ENCODE data around the gene SLC38A10.

The SLC38A10 gene

DNA sequence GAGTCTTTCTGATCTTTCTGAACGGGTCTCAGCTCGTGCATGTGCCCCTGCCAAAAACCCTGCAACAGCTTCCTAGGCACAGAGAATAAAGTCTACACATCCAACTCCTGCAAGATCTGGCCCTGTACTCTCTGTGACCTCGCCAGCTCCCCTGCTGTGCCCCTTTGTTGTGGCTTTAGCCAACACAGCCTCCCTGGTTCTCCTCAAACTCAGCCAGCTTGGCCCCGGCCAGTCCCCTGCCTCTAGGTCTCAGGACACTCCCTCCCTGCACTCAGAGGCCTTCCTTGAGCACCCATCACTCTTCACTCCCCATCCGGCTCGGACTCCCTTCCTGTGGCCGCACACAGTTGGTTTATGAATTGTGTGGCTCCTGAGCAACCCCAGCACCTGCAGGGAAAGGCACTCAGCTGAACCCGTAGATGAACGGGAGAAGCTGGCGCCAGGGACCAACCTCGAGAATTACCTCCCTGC is 73.7 kb downstream of the SLC38A10 start:
- H3K4me3 ChIP-seq (ENCODE audit: low read length), result peak overlapping the region; percentile 69
- no peak overlapping the region for H3K9ac ChIP-seq (ENCODE audit: low read depth, low read length)

DNA sequence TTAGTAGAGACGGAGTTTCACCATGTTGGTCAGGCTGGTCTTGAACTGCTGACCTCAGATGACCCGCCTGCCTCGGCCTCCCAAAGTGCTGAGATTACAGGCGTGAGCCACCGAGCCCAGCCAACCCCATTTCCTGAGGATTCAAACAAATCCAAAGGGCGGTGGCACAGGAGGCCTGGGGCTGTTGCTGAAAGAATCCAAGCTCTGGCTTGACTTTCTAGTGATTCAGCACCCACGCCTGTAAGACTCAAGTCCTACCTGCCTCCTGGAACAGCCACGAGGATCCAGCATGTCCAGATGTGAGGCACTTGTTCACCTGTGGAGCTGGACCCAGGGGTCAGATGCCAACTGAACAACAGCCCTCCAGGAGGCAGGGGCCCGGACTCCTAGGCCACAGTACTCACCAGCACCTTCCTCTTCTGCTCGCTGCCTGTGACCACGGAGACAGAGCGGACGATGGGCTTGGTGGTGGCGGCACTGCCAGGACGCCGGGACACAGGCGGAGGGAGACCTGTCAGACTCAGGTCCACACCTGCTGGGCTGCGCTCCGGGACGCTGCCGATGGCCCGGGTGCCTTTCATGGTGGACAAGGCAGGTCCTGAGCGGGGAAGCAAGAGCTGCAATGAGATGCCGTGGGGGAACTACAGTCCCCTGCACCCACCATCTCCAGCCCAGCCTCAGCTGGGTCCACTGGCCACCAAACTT is 75.5 kb downstream of the SLC38A10 start:
- peaks cover 7% of the 10 kb centered on the region; the same call in 1 of the 2 replicates for H3K4me1 ChIP-seq (ENCODE audit: insufficient read depth, low read length)
- H3K4me3 ChIP-seq (ENCODE audit: low read length), result no peak overlapping the region
- no peak overlapping the region for H3K9ac ChIP-seq (ENCODE audit: low read depth, low read length)
- H3K27me3 ChIP-seq (ENCODE audit: insufficient read depth, low read length), result peaks cover 9% of the 10 kb centered on the region
- H3K27ac ChIP-seq (ENCODE audit: low read length), result no peak overlapping the region
- H3K36me3 ChIP-seq (ENCODE audit: insufficient read depth, low read depth, low read length), result peaks cover 13% of the 10 kb centered on the region; the same call in 1 of the 2 replicates
- no peaks in the 10 kb centered on the region for H3K9me3 ChIP-seq (ENCODE audit: insufficient read depth, low read depth, low read length)

More for the DNA sequence above, 73.7 kb downstream of the SLC38A10 start:
- Histone ChIP-seq H3K27ac (ENCODE audit: low read length) (no peak overlapping the region), H3K27me3 (ENCODE audit: insufficient read depth, low read length) (peaks cover 9% of the 10 kb centered on the region), H3K36me3 (ENCODE audit: insufficient read depth, low read depth, low read length) (peaks cover 13% of the 10 kb centered on the region; the same call in 1 of the 2 replicates), H3K4me1 (ENCODE audit: insufficient read depth, low read length) (peaks cover 7% of the 10 kb centered on the region; the same call in 1 of the 2 replicates), H3K9me3 (ENCODE audit: insufficient read depth, low read depth, low read length) (no peaks in the 10 kb centered on the region)

- Histone ChIP-seq H3K4me3 (ENCODE audit: low read length) (no peak overlapping the region), H3K27me3 (ENCODE audit: insufficient read depth, low read length) (peaks cover 6% of the 10 kb centered on the region), H3K4me1 (ENCODE audit: insufficient read depth, low read length) (peaks cover 7% of the 10 kb centered on the region; the same call in 1 of the 2 replicates), H3K36me3 (ENCODE audit: insufficient read depth, low read depth, low read length) (peaks cover 13% of the 10 kb centered on the region; the same call in 1 of the 2 replicates), H3K9me3 (ENCODE audit: insufficient read depth, low read depth, low read length) (no peaks in the 10 kb centered on the region), H3K9ac (ENCODE audit: low read depth, low read length) (no peak overlapping the region), H3K27ac (ENCODE audit: low read length) (no peak overlapping the region)
These were observed 76.1 kb downstream of the SLC38A10 start for GRCh38 chr17:81218991-81219390.

DNA sequence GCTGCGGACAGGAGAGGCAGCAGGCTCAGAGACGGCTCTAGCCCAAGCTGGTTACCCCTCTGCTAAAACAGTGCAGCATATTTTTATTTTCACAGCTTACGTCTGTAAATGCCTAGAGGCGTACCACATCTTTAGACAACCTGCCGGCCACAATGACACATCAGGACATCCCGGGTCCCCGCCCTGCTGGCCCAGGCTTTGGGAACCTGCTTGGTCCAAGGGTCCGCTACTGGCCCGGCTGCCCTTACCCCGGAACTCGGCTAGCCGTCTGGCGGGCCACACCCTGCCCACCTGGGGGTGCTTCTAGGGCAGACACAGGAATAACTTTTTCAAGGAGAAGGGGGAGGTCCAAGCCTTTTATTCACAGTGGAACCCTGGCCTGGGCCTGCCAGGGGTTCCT is 76.6 kb downstream of the SLC38A10 start:
- peaks cover 7% of the 10 kb centered on the region; the same call in 1 of the 2 replicates for H3K4me1 ChIP-seq (ENCODE audit: insufficient read depth, low read length)
- H3K36me3 ChIP-seq (ENCODE audit: insufficient read depth, low read depth, low read length), result peaks cover 13% of the 10 kb centered on the region; the same call in 1 of the 2 replicates
- H3K4me3 ChIP-seq (ENCODE audit: low read length), result no peak overlapping the region
- H3K27me3 ChIP-seq (ENCODE audit: insufficient read depth, low read length), result peaks cover under 1% of the 10 kb centered on the region; the same call in 1 of the 2 replicates
- H3K27ac ChIP-seq (ENCODE audit: low read length), result no peak overlapping the region
- H3K9ac ChIP-seq (ENCODE audit: low read depth, low read length), result no peak overlapping the region
- no peaks in the 10 kb centered on the region for H3K9me3 ChIP-seq (ENCODE audit: insufficient read depth, low read depth, low read length)

- Histone ChIP-seq H3K27me3 (ENCODE audit: insufficient read depth, low read length) (no peaks in the 10 kb centered on the region), H3K9me3 (ENCODE audit: insufficient read depth, low read depth, low read length) (no peaks in the 10 kb centered on the region), H3K4me3 (ENCODE audit: low read length) (no peak overlapping the region), H3K36me3 (ENCODE audit: insufficient read depth, low read depth, low read length) (peaks cover 13% of the 10 kb centered on the region; the same call in 1 of the 2 replicates), H3K27ac (ENCODE audit: low read length) (no peak overlapping the region), H3K9ac (ENCODE audit: low read depth, low read length) (no peak overlapping the region), H3K4me1 (ENCODE audit: insufficient read depth, low read length) (peaks cover 7% of the 10 kb centered on the region; the same call in 1 of the 2 replicates)
These were observed 77.6 kb downstream of the SLC38A10 start for GRCh38 chr17:81217491-81217890.

- no peaks in the 10 kb centered on the region for H3K27me3 ChIP-seq (ENCODE audit: insufficient read depth, low read length)
- no peak overlapping the region for H3K9ac ChIP-seq (ENCODE audit: low read depth, low read length)
- H3K36me3 ChIP-seq (ENCODE audit: insufficient read depth, low read depth, low read length), result 0 out of 2 replicates have a peak, but pooled peaks cover 6% of the 10 kb centered on the region
- H3K9me3 ChIP-seq (ENCODE audit: insufficient read depth, low read depth, low read length), result no peaks in the 10 kb centered on the region
- no peaks in the 10 kb centered on the region for H3K4me1 ChIP-seq (ENCODE audit: insufficient read depth, low read length)
- no peak overlapping the region for H3K4me3 ChIP-seq (ENCODE audit: low read length)
- no peak overlapping the region for H3K27ac ChIP-seq (ENCODE audit: low read length)
These were observed 81.1 kb downstream of the SLC38A10 start for GRCh38 chr17:81213978-81214377.

DNA sequence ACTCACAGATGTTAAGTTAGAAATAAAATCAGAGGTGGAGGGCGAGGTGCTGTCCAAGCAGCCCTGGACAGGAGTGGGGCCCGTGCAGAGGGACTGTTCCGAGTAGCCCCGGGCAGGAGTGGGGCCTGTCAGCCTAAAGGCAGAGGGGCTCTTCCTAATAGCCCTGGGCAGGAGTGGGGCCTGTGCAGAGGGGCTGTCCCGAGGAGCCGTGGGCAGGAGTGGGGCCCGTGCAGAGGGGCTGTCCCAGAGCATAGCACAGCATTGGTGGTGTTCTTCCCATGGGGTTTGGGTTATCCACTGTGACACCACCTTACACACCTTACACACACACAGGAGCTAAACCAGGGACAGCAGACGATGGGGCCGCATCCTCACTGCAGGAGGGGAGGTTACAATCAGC is 82.7 kb downstream of the SLC38A10 start:
- Histone ChIP-seq H3K9ac (ENCODE audit: low read depth, low read length) (no peak overlapping the region), H3K27ac (ENCODE audit: low read length) (no peak overlapping the region), H3K9me3 (ENCODE audit: insufficient read depth, low read depth, low read length) (no peaks in the 10 kb centered on the region), H3K4me3 (ENCODE audit: low read length) (no peak overlapping the region), H3K27me3 (ENCODE audit: insufficient read depth, low read length) (no peaks in the 10 kb centered on the region), H3K4me1 (ENCODE audit: insufficient read depth, low read length) (no peaks in the 10 kb centered on the region), H3K36me3 (ENCODE audit: insufficient read depth, low read depth, low read length) (0 out of 2 replicates have a peak, but pooled peaks cover 11% of the 10 kb centered on the region)

- H3K9ac ChIP-seq (ENCODE audit: low read depth, low read length), result no peak overlapping the region
- H3K27ac ChIP-seq (ENCODE audit: low read length), result no peak overlapping the region
- peaks cover 5% of the 10 kb centered on the region; the same call in 1 of the 2 replicates for H3K36me3 ChIP-seq (ENCODE audit: insufficient read depth, low read depth, low read length)
- H3K4me3 ChIP-seq (ENCODE audit: low read length), result no peak overlapping the region
- H3K27me3 ChIP-seq (ENCODE audit: insufficient read depth, low read length), result no peaks in the 10 kb centered on the region
- no peaks in the 10 kb centered on the region for H3K4me1 ChIP-seq (ENCODE audit: insufficient read depth, low read length)
- H3K9me3 ChIP-seq (ENCODE audit: insufficient read depth, low read depth, low read length), result no peaks in the 10 kb centered on the region
These were observed 84.2 kb downstream of the SLC38A10 start for GRCh38 chr17:81210868-81211267.

- H3K36me3 ChIP-seq (ENCODE audit: insufficient read depth, low read depth, low read length), result peaks cover 5% of the 10 kb centered on the region; the same call in 1 of the 2 replicates
- H3K4me1 ChIP-seq (ENCODE audit: insufficient read depth, low read length), result no peaks in the 10 kb centered on the region
- H3K27me3 ChIP-seq (ENCODE audit: insufficient read depth, low read length), result no peaks in the 10 kb centered on the region
- H3K9ac ChIP-seq (ENCODE audit: low read depth, low read length), result no peak overlapping the region
- H3K27ac ChIP-seq (ENCODE audit: low read length), result no peak overlapping the region
- H3K4me3 ChIP-seq (ENCODE audit: low read length), result no peak overlapping the region
- H3K9me3 ChIP-seq (ENCODE audit: insufficient read depth, low read depth, low read length), result no peaks in the 10 kb centered on the region
These were observed 84.6 kb downstream of the SLC38A10 start for GRCh38 chr17:81210466-81210865.

- Histone ChIP-seq H3K9me3 (ENCODE audit: insufficient read depth, low read depth, low read length) (no peaks in the 10 kb centered on the region), H3K27ac (ENCODE audit: low read length) (no peak overlapping the region), H3K27me3 (ENCODE audit: insufficient read depth, low read length) (no peaks in the 10 kb centered on the region), H3K4me3 (ENCODE audit: low read length) (no peak overlapping the region), H3K4me1 (ENCODE audit: insufficient read depth, low read length) (no peaks in the 10 kb centered on the region), H3K9ac (ENCODE audit: low read depth, low read length) (no peak overlapping the region), H3K36me3 (ENCODE audit: insufficient read depth, low read depth, low read length) (peaks cover 5% of the 10 kb centered on the region; the same call in 1 of the 2 replicates)
These were observed 86.0 kb downstream of the SLC38A10 start for GRCh38 chr17:81209141-81209540.

- Histone ChIP-seq H3K9ac (ENCODE audit: low read depth, low read length) (no peak overlapping the region), H3K27ac (ENCODE audit: low read length) (no peak overlapping the region), H3K4me1 (ENCODE audit: insufficient read depth, low read length) (no peaks in the 10 kb centered on the region)
These were observed 86.5 kb downstream of the SLC38A10 start for GRCh38 chr17:81208651-81209050.

More at GRCh38 chr17:81208651-81209050, 86.5 kb downstream of the SLC38A10 start:
- Histone ChIP-seq H3K4me3 (ENCODE audit: low read length) (no peak overlapping the region), H3K9me3 (ENCODE audit: insufficient read depth, low read depth, low read length) (no peaks in the 10 kb centered on the region), H3K36me3 (ENCODE audit: insufficient read depth, low read depth, low read length) (peaks cover 5% of the 10 kb centered on the region; the same call in 1 of the 2 replicates), H3K27me3 (ENCODE audit: insufficient read depth, low read length) (no peaks in the 10 kb centered on the region)

Data from iPS-20b (cell line).